Natural killer cell (primary cell): ENCODE measurements around the gene EPHA10. TPM values are rescaled to one million over a fixed set of nuclear protein-coding genes. Genes with fewer than 3 reads are reported as not detected.

Experiments used
- ATAC-seq, 3 donors: fragments of 150-1000 bp in 2 of 3; fragments of 200-7000 bp in 1 of 3; cut with Tn5 transposase; 1 replicate in 1 of 3; 2 replicates in 2 of 3; pipeline ENCODE4 v1.10.0; 2021; ENCODE audit warnings: mild to moderate bottlenecking in 2 of 3, moderate library complexity in 2 of 3
- DNase-seq, 2 donors: peaks; one replicate each; pipeline versions ENCODE4 v3.0.0 to v3.0.0-alpha.2; 2013 to 2021; ENCODE audit warnings: mixed read lengths in 1 of 2
- H3K27ac ChIP-seq: one replicate; pipeline ENCODE4 v1.5.1; 2013; ENCODE audit warnings: mild to moderate bottlenecking, low read length
- H3K27me3 ChIP-seq: one replicate; pipeline ENCODE4 v1.6.1; 2013; ENCODE audit warnings: low read length; ENCODE audit not compliant: control insufficient read depth, insufficient read depth
- H3K36me3 ChIP-seq: one replicate; pipeline ENCODE4 v1.6.1; 2013; ENCODE audit warnings: low read length; ENCODE audit not compliant: control insufficient read depth, insufficient read depth
- H3K4me1 ChIP-seq: one replicate; pipeline ENCODE4 v1.6.1; 2013; ENCODE audit warnings: low read length; ENCODE audit not compliant: control insufficient read depth, insufficient read depth
- H3K4me3 ChIP-seq: one replicate; pipeline ENCODE4 v1.5.1; 2013; ENCODE audit warnings: low read length
- H3K9me3 ChIP-seq: one replicate; pipeline ENCODE4 v1.6.1; 2013; ENCODE audit warnings: low read length; ENCODE audit not compliant: control insufficient read depth, insufficient read depth
- H3K27ac Mint-ChIP-seq, 2 donors: one replicate each; pipeline ENCODE4 v1.8.0; 2022; ENCODE audit warnings: mild to moderate bottlenecking in 2 of 2, mixed read lengths in 2 of 2, moderate library complexity in 1 of 2
- H3K27me3 Mint-ChIP-seq, 2 donors: one replicate each; pipeline ENCODE4 v1.8.0; 2022; ENCODE audit warnings: low read depth in 2 of 2, mixed read lengths in 2 of 2
- H3K36me3 Mint-ChIP-seq: one replicate; pipeline ENCODE4 v1.8.0; 2022; ENCODE audit warnings: mixed read lengths
- H3K4me1 Mint-ChIP-seq, 2 donors: one replicate each; pipeline ENCODE4 v1.8.0; 2022; ENCODE audit warnings: mixed read lengths in 2 of 2
- H3K4me3 Mint-ChIP-seq: one replicate; pipeline ENCODE4 v1.8.0; 2022; ENCODE audit warnings: mild to moderate bottlenecking, moderate library complexity, mixed read lengths
- H3K9me3 Mint-ChIP-seq, 2 donors: one replicate each; pipeline ENCODE4 v1.8.0; 2022; ENCODE audit warnings: mixed read lengths in 2 of 2
- CTCF ChIP-seq: fragments of 200-600 bp; IDR thresholded peaks from one replicate; pipeline ENCODE4 v1.8.0; 2022; ENCODE audit warnings: antibody characterized with exemption
- WGBS: methylation state at CpG from one replicate; pipeline ENCODE4 v1.1.7; 2013; ENCODE audit warnings: missing lambda C conversion rate; ENCODE audit not compliant: insufficient coverage; 5-methylcytosine and 5-hydroxymethylcytosine counted together
- intact Hi-C: fragments of 100-400 bp; cut with micrococcal nuclease; formaldehyde crosslinking; loops from one replicate; pipeline ENCODE4 v1.14.2; 2022
- total RNA-seq, 4 donors: library from RNA; stranded (reverse); fragments of 120-200 nt in 1 of 4; gene quantifications; one replicate each; pipeline versions ENCODE4 v1.2.3 to v1.2.4, GENCODE V29; 2013 to 2022

The EPHA10 gene
- total RNA-seq, 3 donors from 2014 or later (not counting 1 experiment from before 2014, with no cell fraction given): not detected

- WGBS: 94% methylated on average over 6 of the region's 6 CpGs
- no peak overlapping the region for H3K27ac ChIP-seq
- no peaks in the 10 kb centered on the region for H3K9me3 ChIP-seq
- H3K4me1 ChIP-seq: no peaks in the 10 kb centered on the region
- H3K4me3 ChIP-seq: no peak overlapping the region
- intact Hi-C loops: no loop called here
- no peak for TF ChIP-seq CTCF
- Mint-ChIP-seq H3K36me3 (no peaks in the 10 kb centered on the region), H3K4me3 (no peak overlapping the region), H3K9me3 (no peaks in the 10 kb centered on the region), H3K4me1 (no peaks in the 10 kb centered on the region), H3K27me3 (peaks cover 7 to 13% of the 10 kb centered on the region in 2 donors), H3K27ac (no peak overlapping the region)
- H3K36me3 ChIP-seq: no peaks in the 10 kb centered on the region
- no peak for DNase-seq
- ATAC-seq: no peak
- no peaks in the 10 kb centered on the region for H3K27me3 ChIP-seq
Measured at GRCh38 chr1:37723072-37723389, 41.9 kb downstream of the EPHA10 start.

GRCh38 chr1:37722181-37723071 is 42.5 kb downstream of the EPHA10 start:
- no peaks in the 10 kb centered on the region for H3K36me3 ChIP-seq
- H3K4me3 Mint-ChIP-seq: no peak overlapping the region
- DNase-seq (no peak), ATAC-seq (no peak)
- no peak overlapping the region for H3K27ac Mint-ChIP-seq
- no peaks in the 10 kb centered on the region for H3K4me1 ChIP-seq
- no peaks in the 10 kb centered on the region for H3K36me3 Mint-ChIP-seq
- TF ChIP-seq CTCF: no peak
- H3K27me3 ChIP-seq: no peaks in the 10 kb centered on the region
- H3K27ac ChIP-seq: no peak overlapping the region
- H3K9me3 ChIP-seq: no peaks in the 10 kb centered on the region
- H3K4me1 Mint-ChIP-seq: no peaks in the 10 kb centered on the region
- H3K27me3 Mint-ChIP-seq: peaks cover under 1 to 9% of the 10 kb centered on the region in 2 donors
- 81% methylated on average over 14 of the region's 14 CpGs for WGBS
- no peak overlapping the region for H3K4me3 ChIP-seq
- intact Hi-C loops: no loop called here
- no peaks in the 10 kb centered on the region for H3K9me3 Mint-ChIP-seq

GRCh38 chr1:37721565-37721964 is 43.4 kb downstream of the EPHA10 start:
- Mint-ChIP-seq H3K4me3 (no peak overlapping the region), H3K27me3 (peaks cover 0 to 9% of the 10 kb centered on the region in 2 donors), H3K4me1 (no peaks in the 10 kb centered on the region), H3K9me3 (no peaks in the 10 kb centered on the region), H3K36me3 (no peaks in the 10 kb centered on the region), H3K27ac (no peak overlapping the region)
- Histone ChIP-seq H3K27ac (no peak overlapping the region), H3K36me3 (no peaks in the 10 kb centered on the region), H3K9me3 (no peaks in the 10 kb centered on the region), H3K4me1 (no peaks in the 10 kb centered on the region), H3K27me3 (no peaks in the 10 kb centered on the region), H3K4me3 (no peak overlapping the region)
- WGBS: 78% methylated on average over 19 of the region's 19 CpGs
- TF ChIP-seq CTCF: no peak
- DNase-seq (no peak), ATAC-seq (no peak)
- intact Hi-C loops: no loop called here
